Measurements from ENCODE around the gene MGST3.
"Not testable (repeated sequence)": the region's sequence is repeated elsewhere in the genome, so short reads cannot be mapped to it uniquely, and the experiment has no call there.

MGST3 gene

DNA sequence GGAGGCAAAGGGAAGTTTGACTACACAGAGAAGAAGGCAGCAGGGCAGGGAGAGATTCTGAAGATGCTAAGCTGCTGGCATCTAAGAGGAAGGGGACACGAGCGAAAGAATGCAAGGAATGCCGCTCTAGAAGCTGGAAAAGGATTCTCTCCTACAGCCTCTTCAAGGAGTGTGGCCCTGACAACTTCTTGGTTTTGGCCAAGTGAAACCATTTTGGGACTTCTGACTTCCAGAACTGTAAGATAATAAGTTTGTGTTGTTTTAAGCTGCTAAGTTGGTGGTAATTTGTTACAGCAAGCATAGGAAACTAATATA, 28.5 kb downstream of the MGST3 start:
- DNase-seq, result no peak

DNA sequence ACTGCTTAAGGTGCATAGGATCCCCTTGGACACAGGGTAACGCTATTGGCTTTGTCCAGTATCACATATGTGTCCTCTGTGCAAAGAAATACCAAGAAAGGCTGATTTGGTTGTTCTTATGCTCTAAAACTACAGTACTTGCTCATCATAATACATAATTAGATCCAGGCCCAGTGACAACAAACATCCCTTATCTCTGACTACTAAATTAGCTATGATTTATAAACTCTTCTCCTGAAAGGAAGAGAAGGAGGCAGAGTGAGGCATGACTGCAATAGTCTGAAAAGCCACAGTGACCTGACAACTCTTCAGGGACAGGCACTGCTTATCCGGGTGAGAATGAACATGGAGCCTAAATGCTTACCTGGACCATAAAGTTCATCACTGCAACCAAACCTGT, 30.7 kb downstream of the MGST3 start:
- no peak for DNase-seq

DNA sequence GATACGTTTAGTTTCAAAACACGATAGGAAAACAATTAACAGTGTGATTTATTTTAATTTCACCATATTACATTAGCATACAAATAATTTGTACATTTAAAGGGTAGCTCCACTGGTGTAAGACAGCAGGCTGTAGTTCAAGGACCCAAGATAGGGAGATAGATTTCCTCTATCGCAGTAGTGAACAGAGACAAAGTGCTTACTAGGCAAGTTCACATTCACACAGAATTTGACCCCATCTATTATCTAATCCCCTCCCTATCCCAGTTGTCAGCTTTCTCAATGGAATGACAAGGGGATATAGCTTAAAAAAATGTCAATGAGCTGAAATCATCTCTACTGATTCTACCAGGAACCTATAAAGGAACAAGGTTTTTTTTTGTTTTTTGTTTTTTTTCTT, 31.2 kb downstream of the MGST3 start:
- no peak for DNase-seq

DNA sequence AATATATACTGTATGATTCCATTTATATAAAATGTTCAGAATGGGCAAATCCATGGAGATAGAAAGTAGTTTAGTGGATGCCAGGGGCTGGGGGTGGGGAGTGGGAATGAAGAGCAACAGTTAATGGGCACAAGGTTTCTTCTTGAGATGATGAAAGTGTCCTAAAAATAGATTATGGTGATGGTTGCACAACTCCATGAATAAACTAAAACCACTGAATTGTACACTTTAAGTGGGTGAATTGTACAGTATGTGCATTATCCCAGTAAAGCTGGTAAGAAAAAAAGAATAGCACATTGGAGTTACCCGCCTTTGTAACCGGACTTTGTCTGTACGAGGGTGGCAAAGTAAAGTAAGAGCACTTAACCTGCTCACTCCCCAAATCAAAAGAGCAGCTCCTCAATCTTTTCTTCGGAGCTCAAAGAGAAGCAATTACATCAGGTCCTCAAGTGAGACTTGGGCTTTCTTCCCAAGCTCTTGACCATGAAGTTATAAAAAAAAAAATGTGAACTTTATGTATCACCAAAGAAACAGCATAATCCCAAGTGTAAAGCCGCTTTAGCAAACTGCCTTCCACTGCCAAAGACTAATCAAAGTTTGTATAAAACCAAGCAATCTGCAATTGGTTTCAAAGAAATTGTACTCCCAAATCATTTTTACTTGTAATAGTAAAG, 35.3 kb downstream of the MGST3 start:
- no peak for DNase-seq

DNA sequence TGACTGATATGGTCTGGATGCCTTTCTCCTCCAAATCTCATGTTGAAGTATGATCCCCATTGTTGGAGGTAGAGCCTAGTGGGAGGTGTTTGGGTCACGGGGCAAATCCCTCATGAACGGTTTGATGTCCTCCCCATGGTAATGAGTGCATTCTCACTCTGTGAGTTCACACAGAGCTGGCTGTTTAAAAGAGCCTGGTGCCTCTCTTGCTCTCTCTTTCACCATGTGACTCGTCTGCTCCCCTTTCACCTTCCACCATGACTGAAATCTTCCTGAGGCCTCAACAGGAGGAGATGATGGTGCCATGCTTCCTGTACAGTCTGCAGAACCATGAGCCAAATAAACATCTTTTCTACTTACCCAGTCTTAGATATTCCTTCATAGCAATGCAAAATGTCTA, 37.1 kb downstream of the MGST3 start:
- DNase-seq, result no peak

DNA sequence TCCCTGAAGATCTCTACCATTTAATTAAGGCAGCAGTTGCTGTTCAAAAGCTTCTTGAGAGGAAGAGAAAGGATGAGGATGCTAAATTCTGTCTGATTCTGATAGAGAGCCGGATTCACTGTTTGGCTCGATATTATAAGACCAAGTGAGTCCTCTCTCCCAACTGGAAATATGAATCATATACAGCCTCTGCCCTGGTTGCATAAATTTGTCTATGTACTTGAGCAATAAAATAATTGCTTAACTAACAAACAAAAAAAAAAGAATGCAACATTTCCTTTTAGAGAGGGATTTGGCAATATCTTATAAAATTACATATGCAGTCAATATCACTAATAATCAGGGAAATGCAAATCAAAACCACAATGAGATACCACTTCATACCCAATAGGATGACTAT, 40.5 kb downstream of the MGST3 start:
- DNase-seq, result no peak

DNA sequence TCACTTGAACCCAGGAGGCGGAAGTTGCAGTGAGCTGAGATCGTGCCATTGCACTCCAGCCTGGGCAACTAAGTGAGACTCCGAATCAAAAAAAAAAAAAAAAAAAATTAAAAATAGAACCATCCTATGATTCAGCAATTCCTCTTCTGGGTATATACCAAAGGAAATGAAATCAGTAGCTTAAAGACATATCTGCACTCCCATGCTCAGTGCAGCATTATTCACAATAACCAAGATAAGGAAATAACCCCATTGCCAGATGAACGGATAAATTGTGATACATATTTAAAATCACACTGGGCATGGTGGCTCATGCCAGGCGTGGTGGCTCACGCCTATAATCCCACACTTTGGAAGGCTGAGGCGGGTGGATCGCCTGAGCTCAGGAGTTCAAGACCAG, 43.6 kb downstream of the MGST3 start:
- no peak for DNase-seq

DNA sequence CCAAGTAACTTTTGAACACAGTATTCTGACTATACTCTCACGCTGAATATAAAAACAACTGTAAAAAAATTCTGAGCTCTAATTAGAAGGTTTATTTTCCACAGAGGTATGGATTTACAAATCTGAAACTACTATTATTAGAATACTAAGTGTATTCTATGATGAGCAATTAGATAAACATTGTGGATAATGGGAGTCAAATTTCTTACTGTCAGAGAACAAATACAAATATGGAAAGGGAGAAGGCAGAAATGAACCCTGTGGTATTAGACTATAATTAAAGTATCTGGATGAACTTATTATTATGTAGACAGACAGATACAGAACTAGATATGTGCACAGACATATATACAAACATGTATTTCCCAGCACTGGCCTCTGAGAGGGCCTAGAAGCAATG, 44.8 kb downstream of the MGST3 start:
- no peak for DNase-seq

DNA sequence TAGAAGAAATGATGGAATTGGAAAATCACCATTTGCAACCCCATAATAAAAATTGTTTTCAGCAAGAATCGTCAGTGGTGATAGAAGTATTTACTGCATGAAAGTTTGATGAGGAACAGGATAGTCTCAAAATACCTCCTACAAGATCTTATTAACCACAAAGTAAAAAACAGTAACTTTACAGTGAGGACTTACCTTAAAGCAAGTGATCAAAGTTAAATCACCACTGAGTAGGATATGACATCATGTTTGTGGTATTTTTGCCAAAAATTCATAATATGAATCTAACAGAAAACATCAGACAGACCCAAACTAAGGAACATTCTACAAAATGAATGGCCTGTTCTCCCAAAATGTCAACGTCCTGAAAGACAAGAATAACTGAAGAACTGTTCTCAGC, 47.5 kb downstream of the MGST3 start:
- DNase-seq, result no peak

DNA sequence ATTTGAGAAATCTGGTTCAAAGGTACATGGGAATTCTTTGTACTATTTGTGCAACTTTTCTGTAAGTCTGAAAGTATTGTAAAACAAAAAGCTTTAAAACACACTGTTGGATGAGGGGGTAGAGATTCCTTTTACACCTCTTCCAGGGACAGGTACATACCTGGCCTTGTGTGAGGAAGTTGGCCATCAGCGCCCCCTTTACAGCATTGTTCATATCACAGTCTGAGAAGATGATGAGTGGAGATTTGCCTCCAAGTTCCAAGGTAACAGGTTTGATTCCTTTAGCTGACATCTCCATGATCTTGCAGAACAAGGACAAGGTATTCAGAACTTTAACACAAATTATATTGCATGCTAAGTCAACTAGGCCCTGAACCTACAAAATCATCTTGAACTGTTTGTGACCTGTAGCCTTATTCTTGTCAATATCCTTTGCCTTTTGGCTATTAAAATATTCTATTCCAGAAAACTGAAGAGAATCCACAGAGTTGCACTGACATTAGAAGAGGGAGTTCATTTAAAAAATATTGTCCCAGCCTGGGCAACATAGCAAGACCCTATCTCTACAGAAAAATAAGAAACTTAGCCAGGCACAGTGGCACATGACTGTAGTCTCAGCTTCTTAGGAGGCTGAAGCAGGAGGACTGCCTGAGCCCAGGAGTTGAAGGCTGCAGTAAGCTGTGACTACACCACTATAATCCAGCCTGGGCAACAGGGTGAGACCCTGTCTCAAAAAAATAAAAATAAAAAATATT, 48.4 kb downstream of the MGST3 start:
- no peak for DNase-seq

DNA sequence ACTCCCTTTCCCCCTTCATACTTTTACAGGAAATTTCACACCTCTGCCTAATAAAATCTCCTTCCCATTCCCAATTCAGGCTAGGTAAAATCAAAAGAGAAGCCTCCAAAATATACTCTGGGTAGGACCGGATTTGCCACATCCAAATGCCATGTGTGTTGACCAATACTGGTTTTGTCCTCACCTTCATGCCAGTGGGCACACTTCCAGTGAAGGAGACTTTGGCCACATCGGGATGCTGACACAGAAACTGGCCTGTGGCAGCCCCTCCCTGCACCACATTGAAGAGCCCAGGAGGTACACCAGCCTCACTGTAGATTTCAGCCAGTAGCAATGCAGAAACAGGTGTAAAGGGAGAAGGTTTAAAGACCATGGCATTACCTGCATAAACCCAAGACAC, 49.3 kb downstream of the MGST3 start:
- DNase-seq, result no peak

DNA sequence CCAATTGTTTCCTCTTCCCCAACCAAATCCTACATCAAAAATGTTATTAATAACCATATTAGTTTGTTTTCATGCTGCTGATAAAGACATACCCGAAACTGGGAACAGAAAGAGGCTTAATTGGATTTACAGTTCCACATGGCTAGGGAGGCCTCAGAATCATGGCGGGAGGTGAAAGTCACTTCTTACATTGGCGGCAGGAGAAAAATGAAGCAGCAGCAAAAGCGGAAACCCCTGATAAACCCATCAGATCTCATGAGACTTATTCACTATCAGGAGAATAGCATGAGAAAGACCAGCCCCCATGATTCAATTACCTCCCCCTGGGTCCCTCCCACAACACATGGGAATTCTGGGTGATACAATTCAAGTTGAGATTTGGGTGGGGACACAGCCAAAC, 49.7 kb downstream of the MGST3 start:
- DNase-seq, result not testable (repeated sequence)

DNA sequence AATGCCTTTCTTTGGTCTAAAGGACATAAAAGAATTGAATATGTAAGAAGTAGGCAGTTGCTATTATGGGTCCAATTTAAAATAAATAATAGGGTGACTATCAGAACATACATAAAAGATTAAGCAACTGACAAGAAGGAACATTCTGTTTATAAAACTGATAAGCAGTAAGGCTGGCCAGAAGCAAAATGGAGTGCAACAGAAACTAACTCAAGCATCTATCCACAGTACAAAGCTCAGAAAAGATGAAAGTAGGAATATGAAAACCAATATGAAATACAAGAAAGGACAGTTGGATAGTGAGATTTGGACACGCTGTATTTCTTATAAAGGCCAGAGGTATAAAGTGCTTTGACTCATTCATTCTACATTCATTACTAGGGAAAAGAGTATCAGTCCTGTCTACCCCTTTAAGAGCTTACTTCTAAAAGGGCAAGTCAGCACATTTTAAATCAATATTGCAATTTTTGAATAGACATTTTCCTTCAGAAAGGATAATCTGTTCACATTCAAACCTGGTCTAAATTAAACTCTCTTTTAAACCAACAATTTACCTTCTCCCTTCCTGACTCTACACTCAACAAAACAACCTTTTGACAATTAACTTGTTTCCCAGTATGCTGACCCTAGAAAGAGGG, 52.9 kb downstream of the MGST3 start:
- no peak for DNase-seq

DNA sequence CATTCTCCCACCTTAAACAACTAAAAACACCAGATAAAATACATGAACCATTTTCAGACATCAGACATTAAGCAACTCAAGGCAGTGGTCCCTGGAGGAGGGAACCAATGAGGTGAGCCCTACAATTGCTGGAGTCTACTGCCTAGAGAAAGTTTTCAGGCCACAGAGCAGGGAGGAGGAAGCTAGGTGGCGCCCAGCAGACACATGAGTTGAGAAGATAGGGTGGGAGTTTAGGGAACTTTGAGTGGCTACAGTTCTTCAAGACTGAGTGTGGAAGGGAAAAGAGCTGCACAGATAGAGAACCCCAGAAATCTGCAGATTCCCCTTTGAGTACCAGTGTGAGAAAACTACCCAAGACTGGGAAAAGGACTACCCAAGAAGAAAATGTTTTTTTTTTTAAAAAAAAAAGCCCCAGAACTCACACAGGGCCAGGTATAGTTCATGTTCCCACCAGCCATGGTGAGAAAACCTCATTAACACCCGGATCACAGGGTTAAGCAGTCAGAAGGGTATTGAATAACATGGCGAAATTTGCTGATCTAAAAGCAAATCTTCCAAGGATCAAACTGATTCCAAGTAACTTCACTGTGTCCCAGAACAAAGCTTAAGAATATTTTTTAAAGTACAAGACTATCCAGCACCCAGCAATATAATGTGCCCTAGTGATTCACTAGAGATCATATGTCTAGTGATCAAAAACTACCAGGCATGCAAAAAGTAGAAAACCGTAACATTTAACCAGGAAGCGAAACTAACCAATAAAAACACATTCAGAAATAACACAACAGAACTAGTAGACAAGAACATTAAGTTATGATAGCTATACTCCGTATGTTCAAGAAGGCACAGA, 55.3 kb downstream of the MGST3 start:
- DNase-seq, result peak; percentile 5

DNA sequence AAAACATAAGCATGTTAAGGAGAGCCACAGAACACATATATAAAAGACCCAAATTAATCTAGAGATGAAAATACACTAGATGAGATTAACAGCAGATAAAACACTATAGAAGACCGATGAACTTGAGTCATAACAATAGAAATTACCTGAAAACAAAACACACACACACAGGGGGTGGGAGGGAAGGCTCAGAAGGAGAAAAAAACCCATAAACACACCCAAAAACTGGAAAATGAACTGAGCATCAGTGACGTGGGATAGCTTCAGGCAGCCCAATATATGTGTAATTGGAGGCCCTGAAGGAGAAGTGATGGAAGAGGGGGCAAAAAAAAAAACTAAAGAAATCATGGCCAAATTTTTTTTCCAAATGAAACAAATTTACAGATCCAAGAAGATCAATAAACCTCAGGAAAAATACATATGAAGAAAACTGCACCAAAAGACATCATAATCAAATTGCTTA, 56.0 kb downstream of the MGST3 start:
- DNase-seq, result no peak

DNA sequence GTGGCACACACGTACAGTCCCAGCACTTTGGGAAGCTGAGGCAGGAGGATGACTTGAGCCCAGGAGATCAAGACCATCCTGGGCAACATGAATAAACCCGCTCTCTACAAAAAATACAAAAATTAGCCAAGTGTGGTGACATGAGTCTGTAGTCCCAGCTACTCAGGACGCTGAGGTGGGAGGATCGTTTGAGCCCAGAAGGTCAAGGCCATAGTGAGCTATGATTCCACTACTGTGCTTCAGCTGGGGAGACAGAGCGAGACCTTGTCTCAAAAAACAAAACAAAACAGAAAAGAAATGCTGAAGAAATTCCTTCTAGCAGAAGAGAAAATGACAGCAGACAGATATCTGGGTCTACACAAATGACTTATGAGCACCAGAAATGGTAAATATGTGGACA, 57.0 kb downstream of the MGST3 start:
- DNase-seq, result no peak

DNA sequence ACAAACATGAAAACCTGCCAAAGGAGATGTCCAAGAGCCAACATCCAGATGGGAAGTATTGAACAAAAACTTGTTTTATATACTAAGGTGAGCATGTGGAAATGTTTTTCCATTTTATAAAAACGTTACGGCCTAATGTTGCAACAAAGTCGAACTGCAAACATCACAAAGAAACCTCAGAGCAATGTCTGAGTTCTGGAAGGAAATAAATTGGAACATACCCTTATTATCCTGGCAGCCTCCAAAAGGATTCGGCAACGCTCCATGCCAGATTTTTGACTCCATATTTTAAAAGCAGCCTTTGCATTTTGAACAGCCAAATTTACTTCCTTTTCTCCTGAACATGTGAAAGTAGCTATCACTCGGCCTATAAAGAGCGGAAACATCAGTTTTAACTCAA, 64.0 kb downstream of the MGST3 start:
- DNase-seq, result no peak

DNA sequence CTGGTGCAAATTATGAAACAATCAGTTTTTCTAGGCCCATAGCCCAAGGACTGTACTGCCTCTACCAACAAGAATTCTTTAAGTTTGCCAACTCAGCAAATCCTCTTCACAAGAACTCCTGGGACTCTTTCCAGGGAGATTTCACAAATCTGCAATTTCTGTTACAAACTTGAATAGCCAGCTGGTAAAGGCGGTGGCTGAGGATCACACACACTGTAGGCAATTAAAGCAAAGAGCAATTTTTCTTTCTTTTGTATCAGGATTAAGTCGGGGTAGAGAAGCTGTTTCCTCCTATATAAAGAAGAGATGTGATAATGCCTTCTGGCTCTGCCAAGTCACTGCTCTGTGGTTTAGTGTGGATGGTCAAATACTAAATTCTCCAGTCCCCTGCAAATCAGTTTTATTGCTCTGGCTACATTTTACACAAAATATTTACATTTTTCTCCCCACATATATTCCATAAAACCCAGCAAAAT, 65.6 kb downstream of the MGST3 start:
- DNase-seq, result no peak

DNA sequence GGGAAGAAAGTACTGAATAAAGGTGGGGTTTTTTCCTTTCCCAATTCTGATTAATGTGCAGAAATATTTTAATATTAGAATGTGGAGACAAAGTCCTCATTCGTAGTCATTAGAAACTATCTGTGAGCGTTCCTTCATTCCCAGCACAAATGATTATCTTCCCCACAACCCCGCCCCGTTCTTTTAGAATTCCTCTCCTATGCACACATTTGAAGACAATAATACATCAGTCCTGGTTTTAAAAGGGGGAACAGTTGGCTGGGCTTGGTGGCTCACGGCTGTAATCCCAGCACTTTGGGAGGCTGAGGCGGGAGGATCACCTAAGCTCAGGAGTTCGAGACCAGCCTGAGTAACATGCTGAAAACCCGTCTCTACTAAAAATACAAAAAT, 66.5 kb downstream of the MGST3 start:
- no peak for DNase-seq

DNA sequence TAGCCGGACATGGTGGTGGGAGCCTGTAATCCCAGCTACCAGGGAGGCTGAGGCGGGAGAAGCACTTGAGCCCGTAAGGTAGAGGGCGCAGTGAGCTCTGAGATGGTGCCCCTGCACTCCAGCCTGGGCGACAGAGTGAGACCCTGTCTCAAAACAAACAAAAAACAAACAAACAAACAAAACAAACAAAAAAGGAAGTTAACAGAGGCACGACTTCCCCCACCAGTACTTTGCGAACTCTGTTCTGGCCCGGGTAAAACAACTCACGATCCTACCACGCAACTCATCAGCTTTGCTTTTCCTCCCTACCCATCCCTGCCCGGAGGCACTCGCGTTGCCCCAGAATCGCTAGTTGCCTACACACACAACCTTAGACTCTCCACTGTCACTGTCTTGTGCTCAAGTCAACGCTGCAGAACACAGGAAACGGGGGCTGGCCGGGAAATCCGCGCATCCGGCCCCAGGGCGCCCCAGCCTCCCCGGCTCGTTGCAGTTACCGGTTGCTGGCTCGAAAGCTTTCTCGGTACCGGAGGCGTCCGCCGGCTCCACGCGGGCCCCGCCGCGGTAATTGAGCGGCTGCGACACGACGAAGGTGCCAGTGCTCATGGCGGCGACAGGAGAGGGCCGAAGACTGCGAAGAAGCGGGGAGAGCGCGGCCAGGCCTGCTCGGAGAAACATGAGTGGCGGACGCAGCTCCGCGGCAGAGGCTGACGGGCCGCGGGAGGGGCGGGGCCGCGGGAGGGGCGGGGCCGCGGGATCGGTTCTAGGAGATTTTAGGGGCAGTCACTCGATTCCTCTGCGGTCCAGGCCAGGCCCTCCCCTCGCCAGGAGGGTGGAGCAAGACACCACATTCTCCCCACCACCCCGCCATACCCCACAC, 67.1 kb downstream of the MGST3 start, which contains the start of gene ALDH9A1:
Gene ALDH9A1 (minus strand): TSS at position 682 of the 880 bp plus-strand sequence. CDS start 4 bp downstream, at position 678.
- peak; percentile 85 for DNase-seq

DNA sequence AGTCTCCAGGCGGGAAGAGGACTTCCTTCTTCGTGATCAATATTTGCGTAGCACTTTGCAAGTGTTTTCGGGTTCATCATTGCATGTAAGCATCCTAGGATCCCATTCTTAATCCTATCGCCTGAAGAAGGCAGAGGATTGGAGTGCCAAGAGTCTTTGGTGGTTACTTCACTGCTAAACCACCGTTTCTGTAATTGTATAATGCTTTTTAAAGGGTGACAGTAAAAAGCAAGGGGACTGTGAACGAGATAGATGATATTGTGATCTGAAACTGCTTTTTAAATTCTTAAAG, 67.7 kb downstream of the MGST3 start:
- DNase-seq, result no peak

DNA sequence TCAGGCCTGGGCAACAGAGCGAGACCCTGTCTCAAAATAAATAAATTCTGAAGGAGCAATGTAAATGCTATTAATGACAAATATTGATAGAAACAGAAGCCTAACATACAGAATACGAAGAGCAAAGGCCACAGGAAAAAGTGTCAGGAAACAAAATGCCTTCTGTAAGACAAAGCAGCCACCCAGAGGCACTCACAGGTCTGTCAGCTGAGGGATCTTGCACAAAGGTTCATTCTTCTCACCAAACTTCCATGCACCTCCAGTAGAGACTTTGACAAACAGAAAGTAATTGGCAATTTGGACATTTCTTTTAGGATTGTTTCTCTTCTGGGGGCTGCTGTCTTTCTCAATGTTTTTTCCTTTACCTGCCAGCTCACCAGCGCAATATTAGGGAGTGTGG, 68.5 kb downstream of the MGST3 start:
- no peak for DNase-seq
